Caco-2 (cell line): ENCODE results near the gene PAFAH1B2. TPM values are rescaled to one million over a fixed set of nuclear protein-coding genes. Genes with fewer than 3 reads are reported as not detected.
"Not testable (repeated sequence)": the region's sequence is repeated elsewhere in the genome, so short reads cannot be mapped to it uniquely, and the experiment has no call there.

Source experiments
- BruUV-seq: library from RNA; stranded (reverse); fragments of 400-500 nt; replicated peaks from 2 replicates; lab custom pipeline; 2021; lab: Mats Ljungman, UMichigan
- CTCF ChIA-PET: fragments of 300-600 bp; sonication (Branson Sonifier 250); formaldehyde crosslinking; loops from one replicate; lab custom pipeline; 2022; ENCODE audit warnings: antibody characterized with exemption; lab: Charles Lee
- POLR2A ChIA-PET: fragments of 300-600 bp; sonication (Branson Sonifier 250); formaldehyde crosslinking; loops from one replicate; lab custom pipeline; 2022; ENCODE audit warnings: antibody characterized with exemption; lab: Charles Lee
- DNase-seq, 2 experiments: peaks; one replicate each; pipeline versions ENCODE4 v3.0.0 to v3.0.0-alpha.2; 2020 to 2022
- H3K27me3 ChIP-seq: replicated peaks from 2 replicates; pipeline ENCODE4 v1.6.0; 2011; ENCODE audit warnings: low read length; ENCODE audit not compliant: control insufficient read depth, insufficient read depth
- H3K36me3 ChIP-seq: 2 replicates; pipeline ENCODE4 v1.5.1; 2011; ENCODE audit warnings: low read length; ENCODE audit not compliant: control insufficient read depth, insufficient read depth
- H3K4me1 ChIP-seq: fragments of 250-450 bp; sonication (Bioruptor Pico); 2 replicates; pipeline ENCODE4 v1.5.1; 2020; ENCODE audit warnings: mild to moderate bottlenecking
- H3K4me3 ChIP-seq: 2 replicates; pipeline ENCODE4 v1.5.1; 2011; ENCODE audit warnings: low read depth, mild to moderate bottlenecking, control low read depth, low read length
- H3K9me3 ChIP-seq: fragments of 250-450 bp; sonication (Bioruptor Pico); 2 replicates; pipeline ENCODE4 v1.5.1; 2020; ENCODE audit warnings: mild to moderate bottlenecking, moderate library complexity
- H3K27ac Mint-ChIP-seq: one replicate; pipeline ENCODE4 v1.8.0; 2022; ENCODE audit warnings: mixed read lengths; ENCODE audit not compliant: unreplicated experiment
- H3K27me3 Mint-ChIP-seq: one replicate; pipeline ENCODE4 v1.8.0; 2022; ENCODE audit warnings: mixed read lengths; ENCODE audit not compliant: insufficient read depth, unreplicated experiment
- H3K36me3 Mint-ChIP-seq: one replicate; pipeline ENCODE4 v1.8.0; 2022; ENCODE audit warnings: mild to moderate bottlenecking, mixed read lengths; ENCODE audit not compliant: insufficient read depth, unreplicated experiment
- H3K4me1 Mint-ChIP-seq: one replicate; pipeline ENCODE4 v1.8.0; 2022; ENCODE audit warnings: low read depth, mixed read lengths; ENCODE audit not compliant: unreplicated experiment
- H3K4me3 Mint-ChIP-seq: one replicate; pipeline ENCODE4 v1.8.0; 2022; ENCODE audit warnings: mild to moderate bottlenecking, moderate library complexity, mixed read lengths; ENCODE audit not compliant: unreplicated experiment
- H3K9me3 Mint-ChIP-seq: one replicate; pipeline ENCODE4 v1.8.0; 2022; ENCODE audit warnings: mixed read lengths; ENCODE audit not compliant: unreplicated experiment
- intact Hi-C: fragments of 100-400 bp; cut with micrococcal nuclease; formaldehyde crosslinking; loops from one replicate; pipeline ENCODE4 v1.10.0; 2022; ENCODE audit not compliant: unreplicated experiment
- total RNA-seq: library from RNA; stranded (reverse); gene quantifications from 2 replicates; pipeline ENCODE4 v1.2.3, GENCODE V29; 2022
- TF ChIP-seq, protein P1 (sequence below), 2 experiments: fragments of 200-600 bp in 1 of 2; IDR thresholded peaks; 1 replicate in 1 of 2; 2 replicates in 1 of 2; pipeline versions ENCODE4 v1.5.1 to v1.8.0; 2011 to 2022; ENCODE audit warnings: antibody characterized with exemption in 1 of 2, control low read depth in 1 of 2, inconsistent platforms in 1 of 2, low read depth in 1 of 2, low read length in 1 of 2, mild to moderate bottlenecking in 1 of 2, moderate library complexity in 1 of 2; ENCODE audit not compliant: insufficient read depth in 1 of 2, severe bottlenecking in 1 of 2, unreplicated experiment in 1 of 2

PAFAH1B2 gene
- total RNA-seq, 1 experiment from 2014 or later, result 167 TPM

- CTCF ChIA-PET, result no interaction called here
- TF ChIP-seq, protein P1, sequence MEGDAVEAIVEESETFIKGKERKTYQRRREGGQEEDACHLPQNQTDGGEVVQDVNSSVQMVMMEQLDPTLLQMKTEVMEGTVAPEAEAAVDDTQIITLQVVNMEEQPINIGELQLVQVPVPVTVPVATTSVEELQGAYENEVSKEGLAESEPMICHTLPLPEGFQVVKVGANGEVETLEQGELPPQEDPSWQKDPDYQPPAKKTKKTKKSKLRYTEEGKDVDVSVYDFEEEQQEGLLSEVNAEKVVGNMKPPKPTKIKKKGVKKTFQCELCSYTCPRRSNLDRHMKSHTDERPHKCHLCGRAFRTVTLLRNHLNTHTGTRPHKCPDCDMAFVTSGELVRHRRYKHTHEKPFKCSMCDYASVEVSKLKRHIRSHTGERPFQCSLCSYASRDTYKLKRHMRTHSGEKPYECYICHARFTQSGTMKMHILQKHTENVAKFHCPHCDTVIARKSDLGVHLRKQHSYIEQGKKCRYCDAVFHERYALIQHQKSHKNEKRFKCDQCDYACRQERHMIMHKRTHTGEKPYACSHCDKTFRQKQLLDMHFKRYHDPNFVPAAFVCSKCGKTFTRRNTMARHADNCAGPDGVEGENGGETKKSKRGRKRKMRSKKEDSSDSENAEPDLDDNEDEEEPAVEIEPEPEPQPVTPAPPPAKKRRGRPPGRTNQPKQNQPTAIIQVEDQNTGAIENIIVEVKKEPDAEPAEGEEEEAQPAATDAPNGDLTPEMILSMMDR (IDR thresholded peaks at IDR 0.05; ENCODE audit: insufficient read depth in 1 of 2, low read depth in 1 of 2, low read length in 1 of 2, severe bottlenecking in 1 of 2, unreplicated experiment in 1 of 2), result no peak
- no peaks in the 10 kb centered on the region for H3K4me1 ChIP-seq
- H3K27ac Mint-ChIP-seq, result no peak overlapping the region
- H3K4me3 Mint-ChIP-seq, result no peak overlapping the region
- no peaks in the 10 kb centered on the region for H3K4me1 Mint-ChIP-seq
- H3K4me3 ChIP-seq, result no peak overlapping the region
- intact Hi-C loops, result no loop called here
- no peak for DNase-seq
- H3K27me3 ChIP-seq, result no peaks in the 10 kb centered on the region
- no peaks in the 10 kb centered on the region for H3K36me3 ChIP-seq
- H3K9me3 ChIP-seq, result no peaks in the 10 kb centered on the region
- POLR2A ChIA-PET, result interaction anchor here (0.5 kb wide), 1 partner anchor 44 kb away, joined by 6 read pairs; no protein-coding TSS in a partner anchor
- no TSS peak for BruUV-seq
- peaks cover 9% of the 10 kb centered on the region for H3K27me3 Mint-ChIP-seq
- no peaks in the 10 kb centered on the region for H3K36me3 Mint-ChIP-seq
- no peaks in the 10 kb centered on the region for H3K9me3 Mint-ChIP-seq
Measured at GRCh38 chr11:117126223-117126965, 17.7 kb upstream of the PAFAH1B2 start.

- no peak overlapping the region for H3K27ac Mint-ChIP-seq
- Histone ChIP-seq H3K9me3 (no peaks in the 10 kb centered on the region), H3K36me3 (no peaks in the 10 kb centered on the region), H3K4me1 (no peaks in the 10 kb centered on the region), H3K4me3 (no peak overlapping the region), H3K27me3 (no peaks in the 10 kb centered on the region)
- BruUV-seq, result no TSS peak
- CTCF ChIA-PET, result interaction anchor here (1.0 kb wide), 1 partner anchor 99 kb away, joined by 4 read pairs; no protein-coding TSS in a partner anchor
- TF ChIP-seq, protein P1 (IDR thresholded peaks at IDR 0.05; ENCODE audit: insufficient read depth in 1 of 2, low read depth in 1 of 2, low read length in 1 of 2, severe bottlenecking in 1 of 2, unreplicated experiment in 1 of 2), result no peak
- H3K9me3 Mint-ChIP-seq, result no peaks in the 10 kb centered on the region
- H3K36me3 Mint-ChIP-seq, result no peaks in the 10 kb centered on the region
- intact Hi-C loops, result no loop called here
- POLR2A ChIA-PET, result interaction anchor here (0.5 kb wide), 1 partner anchor 10 kb away, joined by 4 read pairs; no protein-coding TSS in a partner anchor
- peaks cover 9% of the 10 kb centered on the region for H3K27me3 Mint-ChIP-seq
- no peaks in the 10 kb centered on the region for H3K4me1 Mint-ChIP-seq
- no peak overlapping the region for H3K4me3 Mint-ChIP-seq
- no peak for DNase-seq
Measured at GRCh38 chr11:117127171-117127901, 16.8 kb upstream of the PAFAH1B2 start.

- no peak for DNase-seq
- H3K27ac Mint-ChIP-seq, result no peak overlapping the region
- H3K36me3 Mint-ChIP-seq, result no peaks in the 10 kb centered on the region
- H3K4me3 Mint-ChIP-seq, result no peak overlapping the region
- peaks cover 9% of the 10 kb centered on the region for H3K27me3 Mint-ChIP-seq
- ChIA-PET POLR2A (no interaction called here), CTCF (no interaction called here)
- Histone ChIP-seq H3K27me3 (no peaks in the 10 kb centered on the region), H3K9me3 (no peaks in the 10 kb centered on the region), H3K36me3 (no peaks in the 10 kb centered on the region), H3K4me1 (no peaks in the 10 kb centered on the region), H3K4me3 (no peak overlapping the region)
- H3K9me3 Mint-ChIP-seq, result no peaks in the 10 kb centered on the region
- no peaks in the 10 kb centered on the region for H3K4me1 Mint-ChIP-seq
- no TSS peak for BruUV-seq
- intact Hi-C loops, result no loop called here
- TF ChIP-seq, protein P1 (IDR thresholded peaks at IDR 0.05; ENCODE audit: insufficient read depth in 1 of 2, low read depth in 1 of 2, low read length in 1 of 2, severe bottlenecking in 1 of 2, unreplicated experiment in 1 of 2), result no peak
Measured at GRCh38 chr11:117128289-117128688, 15.8 kb upstream of the PAFAH1B2 start.

- POLR2A ChIA-PET, BruUV-seq, H3K4me3 Mint-ChIP-seq, H3K36me3 Mint-ChIP-seq, H3K27me3 ChIP-seq, H3K4me3 ChIP-seq, H3K9me3 ChIP-seq, DNase-seq, H3K27me3 Mint-ChIP-seq, H3K36me3 ChIP-seq, H3K9me3 Mint-ChIP-seq, H3K4me1 Mint-ChIP-seq, intact Hi-C loops, H3K4me1 ChIP-seq, H3K27ac Mint-ChIP-seq: not testable (repeated sequence)
- CTCF ChIA-PET, result interaction anchor here (0.5 kb wide), 1 partner anchor 50 kb away, joined by 3 read pairs; no protein-coding TSS in a partner anchor
Measured at GRCh38 chr11:117130396-117130795, 13.7 kb upstream of the PAFAH1B2 start.
